ENCODE measurements around the gene ZBTB37. TPM values are rescaled to one million over a fixed set of nuclear protein-coding genes. Genes with fewer than 3 reads are reported as not detected.

ZBTB37 gene
- total and polyA plus RNA-seq, 9 of the 15 experiments (the other 6 are each of a cell fraction or from before 2014, with no cell fraction given): 1.3 to 13.9 (median 5.4) TPM

DNA sequence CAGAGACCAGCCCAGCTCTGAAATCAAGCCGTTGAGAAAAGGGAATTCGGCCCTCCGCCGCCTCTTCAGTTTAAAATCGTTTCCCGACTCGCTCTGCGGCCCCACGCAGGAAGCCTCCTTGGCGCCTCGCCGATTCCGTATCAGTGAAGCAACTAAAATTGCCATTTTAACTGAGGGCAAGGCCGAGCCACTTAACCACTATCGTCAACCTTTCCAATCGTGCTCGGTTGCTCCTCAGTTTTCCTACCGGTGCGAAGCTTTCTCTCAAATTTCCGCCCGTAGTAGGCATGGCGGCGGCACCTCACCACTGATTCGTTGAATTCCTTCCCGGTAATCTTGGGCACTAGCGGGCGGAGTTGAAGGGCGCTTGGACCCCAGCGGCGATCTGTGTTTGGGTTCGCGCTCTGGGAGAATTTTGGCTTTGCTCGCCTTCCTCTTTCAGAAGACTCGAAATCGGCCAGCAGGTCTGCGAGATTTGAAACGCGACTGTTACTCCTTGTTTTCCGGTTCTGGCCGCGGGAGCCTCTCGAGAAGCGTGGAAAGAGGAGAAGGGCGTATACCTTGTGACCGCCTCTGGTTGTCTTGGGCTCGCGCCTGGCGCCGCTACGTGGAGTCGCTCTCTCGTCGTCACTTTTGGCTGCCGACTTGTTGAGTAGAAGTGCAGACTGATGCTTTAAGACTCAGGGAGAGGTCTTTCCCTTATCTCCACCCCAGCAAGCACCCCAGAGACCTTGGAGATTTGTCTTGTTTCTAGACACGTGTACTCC lies 43.7 kb upstream of the ZBTB37 start, which contains the start of the genes CENPL and DARS2 (continued):
- no peak for TF ChIP-seq ZNF830 (CRISPR knock-in tag; IDR thresholded peaks at IDR 0.05)
- 0 out of 2 replicates have a peak, but pooled peaks have one; percentile 15 for TF ChIP-seq ZC3H8 (IDR thresholded peaks at IDR 0.05)
- peak; percentile 61; the same call in 1 of the 2 replicates for TF ChIP-seq REST (IDR thresholded peaks at IDR 0.05; ENCODE audit: borderline replicate concordance)
- TF ChIP-seq REST (CRISPR knock-in tag; IDR thresholded peaks at IDR 0.05; ENCODE audit: low read depth): no peak
- 0 out of 2 replicates have a peak, but pooled peaks have one; percentile 8 for TF ChIP-seq HES1 (IDR thresholded peaks at IDR 0.05; ENCODE audit: low read depth)
- TF ChIP-seq ZBTB7A (IDR thresholded peaks at IDR 0.05; ENCODE audit: borderline replicate concordance, control insufficient read depth, low read depth, low read length): peak; percentile 8; the same call in 1 of the 2 replicates
- TF ChIP-seq HDAC3 (IDR thresholded peaks at IDR 0.05; ENCODE audit: borderline replicate concordance, partially characterized antibody): peak; percentile 17
- TF ChIP-seq ADNP (tag; IDR thresholded peaks at IDR 0.05): no peak
- peak; percentile 69; the same call in 1 of the 2 replicates for TF ChIP-seq RUNX1 (IDR thresholded peaks at IDR 0.05; ENCODE audit: low read depth)
- TF ChIP-seq, protein P1, sequence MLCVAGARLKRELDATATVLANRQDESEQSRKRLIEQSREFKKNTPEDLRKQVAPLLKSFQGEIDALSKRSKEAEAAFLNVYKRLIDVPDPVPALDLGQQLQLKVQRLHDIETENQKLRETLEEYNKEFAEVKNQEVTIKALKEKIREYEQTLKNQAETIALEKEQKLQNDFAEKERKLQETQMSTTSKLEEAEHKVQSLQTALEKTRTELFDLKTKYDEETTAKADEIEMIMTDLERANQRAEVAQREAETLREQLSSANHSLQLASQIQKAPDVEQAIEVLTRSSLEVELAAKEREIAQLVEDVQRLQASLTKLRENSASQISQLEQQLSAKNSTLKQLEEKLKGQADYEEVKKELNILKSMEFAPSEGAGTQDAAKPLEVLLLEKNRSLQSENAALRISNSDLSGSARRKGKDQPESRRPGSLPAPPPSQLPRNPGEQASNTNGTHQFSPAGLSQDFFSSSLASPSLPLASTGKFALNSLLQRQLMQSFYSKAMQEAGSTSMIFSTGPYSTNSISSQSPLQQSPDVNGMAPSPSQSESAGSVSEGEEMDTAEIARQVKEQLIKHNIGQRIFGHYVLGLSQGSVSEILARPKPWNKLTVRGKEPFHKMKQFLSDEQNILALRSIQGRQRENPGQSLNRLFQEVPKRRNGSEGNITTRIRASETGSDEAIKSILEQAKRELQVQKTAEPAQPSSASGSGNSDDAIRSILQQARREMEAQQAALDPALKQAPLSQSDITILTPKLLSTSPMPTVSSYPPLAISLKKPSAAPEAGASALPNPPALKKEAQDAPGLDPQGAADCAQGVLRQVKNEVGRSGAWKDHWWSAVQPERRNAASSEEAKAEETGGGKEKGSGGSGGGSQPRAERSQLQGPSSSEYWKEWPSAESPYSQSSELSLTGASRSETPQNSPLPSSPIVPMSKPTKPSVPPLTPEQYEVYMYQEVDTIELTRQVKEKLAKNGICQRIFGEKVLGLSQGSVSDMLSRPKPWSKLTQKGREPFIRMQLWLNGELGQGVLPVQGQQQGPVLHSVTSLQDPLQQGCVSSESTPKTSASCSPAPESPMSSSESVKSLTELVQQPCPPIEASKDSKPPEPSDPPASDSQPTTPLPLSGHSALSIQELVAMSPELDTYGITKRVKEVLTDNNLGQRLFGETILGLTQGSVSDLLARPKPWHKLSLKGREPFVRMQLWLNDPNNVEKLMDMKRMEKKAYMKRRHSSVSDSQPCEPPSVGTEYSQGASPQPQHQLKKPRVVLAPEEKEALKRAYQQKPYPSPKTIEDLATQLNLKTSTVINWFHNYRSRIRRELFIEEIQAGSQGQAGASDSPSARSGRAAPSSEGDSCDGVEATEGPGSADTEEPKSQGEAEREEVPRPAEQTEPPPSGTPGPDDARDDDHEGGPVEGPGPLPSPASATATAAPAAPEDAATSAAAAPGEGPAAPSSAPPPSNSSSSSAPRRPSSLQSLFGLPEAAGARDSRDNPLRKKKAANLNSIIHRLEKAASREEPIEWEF (CRISPR knock-in tag; IDR thresholded peaks at IDR 0.05): no peak
- TF ChIP-seq SP1 (CRISPR knock-in tag; IDR thresholded peaks at IDR 0.05): peak; percentile 90
- TF ChIP-seq MTA3 (IDR thresholded peaks at IDR 0.05; ENCODE audit: borderline replicate concordance): peak; percentile 75
- TF ChIP-seq XRCC5 (IDR thresholded peaks at IDR 0.05; ENCODE audit: low read depth, low read length): peak; percentile 72; the same call in 1 of the 2 replicates

Data from K562 (cell line).